Endothelial cell of umbilical vein (primary cell): ENCODE measurements around the gene CPSF7. TPM values are rescaled to one million over a fixed set of nuclear protein-coding genes. Genes with fewer than 3 reads are reported as not detected.

Source experiments
- BruUV-seq: library from RNA; stranded (reverse); fragments of 400-500 nt; replicated peaks from 2 replicates; lab custom pipeline; 2021; lab: Mats Ljungman, UMichigan
- CTCF ChIA-PET: fragments of 300-600, 350-600 bp; sonication (Branson Sonifier 250); formaldehyde crosslinking; loops from one replicate; lab custom pipeline; 2021; ENCODE audit warnings: antibody characterized with exemption, inconsistent platforms; lab: Charles Lee
- POLR2A ChIA-PET: fragments of 300-600, 350-600 bp; sonication (Branson Sonifier 250); formaldehyde crosslinking; loops from one replicate; lab custom pipeline; 2021; ENCODE audit warnings: antibody characterized with exemption, inconsistent platforms; lab: Charles Lee
- DNase-seq: peaks from one replicate; pipeline ENCODE4 v3.0.0-alpha.2; 2011; ENCODE audit warnings: low read depth, low spot score
- FAIRE-seq: peaks from 2 replicates; lab custom pipeline; 2011; peaks lifted over from hg19 to GRCh38; lab: Jason Lieb, UNC
- H2AFZ ChIP-seq: 2 replicates; pipeline ENCODE4 v1.6.0; 2012; ENCODE audit warnings: low read depth, low read length, control low read depth, inconsistent platforms
- H3K27ac ChIP-seq: 2 replicates; pipeline ENCODE4 v1.5.1; 2011; ENCODE audit warnings: low read depth, mild to moderate bottlenecking, control low read depth, low read length, moderate library complexity; ENCODE audit not compliant: insufficient read depth
- H3K27me3 ChIP-seq, 2 experiments: 2 replicates each; pipeline versions ENCODE4 v1.6.0 to v1.6.1; 2011; ENCODE audit warnings: low read length in 2 of 2, mixed read lengths in 1 of 2; ENCODE audit not compliant: control insufficient read depth in 2 of 2, insufficient read depth in 2 of 2
- H3K36me3 ChIP-seq, 2 experiments: 2 replicates in 1 of 2; 3 replicates in 1 of 2; pipeline ENCODE4 v1.5.1; 2011; ENCODE audit warnings: low read length in 2 of 2, mild to moderate bottlenecking in 1 of 2, moderate library complexity in 1 of 2; ENCODE audit not compliant: control insufficient read depth in 2 of 2, insufficient read depth in 2 of 2; ENCODE audit errors: extremely low read depth in 1 of 2
- H3K4me1 ChIP-seq: 3 replicates; pipeline ENCODE4 v1.5.1; 2011; ENCODE audit warnings: mild to moderate bottlenecking, low read length; ENCODE audit not compliant: control insufficient read depth, insufficient read depth; ENCODE audit errors: extremely low read depth
- H3K4me2 ChIP-seq: 2 replicates; pipeline ENCODE4 v1.6.1; 2011; ENCODE audit warnings: low read length, control low read depth, mixed read lengths; ENCODE audit not compliant: insufficient read depth
- H3K4me3 ChIP-seq, 3 experiments: fragments of 200-600 bp in 1 of 3; sonication (generic), shearing (Covaris generic) in 1 of 3; replicated peaks in 1 of 3; 2 replicates each; pipeline ENCODE4 v1.5.1; 2011 to 2016; ENCODE audit warnings: control low read depth in 3 of 3, low read length in 3 of 3, mild to moderate bottlenecking in 2 of 3, inconsistent platforms in 1 of 3, low read depth in 1 of 3, moderate library complexity in 1 of 3; ENCODE audit not compliant: insufficient read depth in 1 of 3
- H3K79me2 ChIP-seq: 2 replicates; pipeline ENCODE4 v1.6.0; 2012; ENCODE audit warnings: low read length, inconsistent platforms; ENCODE audit not compliant: control insufficient read depth, insufficient read depth
- H3K9ac ChIP-seq: replicated peaks from 2 replicates; pipeline ENCODE3; 2011; ENCODE audit warnings: low read length, control low read depth; ENCODE audit not compliant: insufficient read depth; ENCODE audit errors: extremely low read depth
- H3K9me1 ChIP-seq: replicated peaks from 3 replicates; pipeline ENCODE4 v1.6.0; 2011; ENCODE audit warnings: mild to moderate bottlenecking, low read length; ENCODE audit not compliant: control insufficient read depth, insufficient read depth; ENCODE audit errors: extremely low read depth
- H3K9me3 ChIP-seq: replicated peaks from 2 replicates; pipeline ENCODE4 v1.5.1; 2012; ENCODE audit warnings: low read length, inconsistent platforms; ENCODE audit not compliant: control insufficient read depth, insufficient read depth
- H4K20me1 ChIP-seq: replicated peaks from 2 replicates; pipeline ENCODE3; 2011; ENCODE audit warnings: mild to moderate bottlenecking, low read length; ENCODE audit not compliant: control insufficient read depth, insufficient read depth; ENCODE audit errors: extremely low read depth
- CTCF ChIP-seq, 2 donors: IDR thresholded peaks; 1 replicate in 1 of 2; 2 replicates in 1 of 2; pipeline ENCODE4 v1.5.1; 2011; ENCODE audit warnings: low read length in 2 of 2, mild to moderate bottlenecking in 2 of 2, moderate library complexity in 2 of 2, control low read depth in 1 of 2, inconsistent platforms in 1 of 2, low read depth in 1 of 2; ENCODE audit not compliant: insufficient read depth in 1 of 2; ENCODE audit errors: extremely low read depth in 1 of 2
- EZH2 ChIP-seq: IDR thresholded peaks from 2 replicates; pipeline ENCODE4 v1.6.1; 2012; ENCODE audit warnings: borderline replicate concordance, low read depth, mild to moderate bottlenecking, moderate library complexity, low read length, inconsistent platforms; ENCODE audit not compliant: severe bottlenecking
- GATA2 ChIP-seq: IDR thresholded peaks from 2 replicates; pipeline ENCODE4 v1.7.0; 2011; ENCODE audit warnings: low read depth, mild to moderate bottlenecking, moderate library complexity, mixed read lengths, low read length; ENCODE audit not compliant: insufficient read length, insufficient read depth
- JUN ChIP-seq: IDR thresholded peaks from 2 replicates; pipeline ENCODE4 v1.6.1; 2011; ENCODE audit warnings: borderline replicate concordance, low read depth; ENCODE audit not compliant: insufficient read length, insufficient read depth
- POLR2A ChIP-seq: IDR thresholded peaks from 2 replicates; pipeline ENCODE4 v1.6.1; 2012; ENCODE audit warnings: low read depth, mild to moderate bottlenecking, control low read depth, low read length
- dilution Hi-C: fragments of 300-500 bp; cut with MboI; formaldehyde crosslinking; loops from one replicate; pipeline ENCODE4 v1.15.0; 2019; ENCODE audit warnings: low sequenced_read_pairs; ENCODE audit not compliant: extremely low pct_ligation_motif_present
- intact Hi-C: fragments of 100-400 bp; cut with micrococcal nuclease; formaldehyde crosslinking; loops from one replicate; pipeline ENCODE4 v1.10.0; 2022
- polyA plus RNA-seq, 4 experiments: library from polyadenylated mRNA; depleted of rRNA in 3 of 4; stranded (reverse) in 3 of 4; unstranded in 1 of 4; fragments of >200 nt; gene quantifications; 2 replicates each; pipeline versions ENCODE4 v1.2.1 to v1.2.3, GENCODE V29; 2011 to 2012; ENCODE audit warnings: missing spikeins in 1 of 4
- total RNA-seq: library from RNA; stranded (reverse); gene quantifications from 2 replicates; pipeline ENCODE4 v1.2.3, GENCODE V29; 2021

The CPSF7 gene
- total and polyA plus RNA-seq, 2 donors (not counting 3 experiments of a cell fraction or from before 2014, with no cell fraction given), result 77.0 to 88.4 TPM

- intact Hi-C loops, result no loop called here
- Histone ChIP-seq H3K27me3 (no peaks in the 10 kb centered on the region), H3K9me3 (no peaks in the 10 kb centered on the region), H3K79me2 (no peaks in the 10 kb centered on the region), H3K9ac (no peak overlapping the region), H3K4me3 (no peak overlapping the region), H3K36me3 (no peaks in the 10 kb centered on the region), H4K20me1 (no peaks in the 10 kb centered on the region), H3K27ac (no peak overlapping the region), H3K9me1 (no peaks in the 10 kb centered on the region), H3K4me2 (no peak overlapping the region), H2AFZ (no peak overlapping the region), H3K4me1 (no peaks in the 10 kb centered on the region)
- no TSS peak for BruUV-seq
- FAIRE-seq, result no peak
- CTCF ChIA-PET, result interaction anchor here (1.1 kb wide), 1 partner anchor 11 kb away, joined by 4 read pairs; no protein-coding TSS in a partner anchor
- no peak for DNase-seq
- dilution Hi-C loops, result no loop called here
- TF ChIP-seq JUN (no peak), CTCF (IDR thresholded peaks at IDR 0.05; ENCODE audit: extremely low read depth in 1 of 2, insufficient read depth in 1 of 2, low read depth in 1 of 2, low read length in 2 of 2) (no peak), POLR2A (no peak), GATA2 (no peak), EZH2 (no peak)
- POLR2A ChIA-PET, result no interaction called here
These were observed 48.9 kb downstream of the CPSF7 start for GRCh38 chr11:61380884-61381283.
